ENCODE measurements around the gene NRP2.

Gene NRP2

DNA sequence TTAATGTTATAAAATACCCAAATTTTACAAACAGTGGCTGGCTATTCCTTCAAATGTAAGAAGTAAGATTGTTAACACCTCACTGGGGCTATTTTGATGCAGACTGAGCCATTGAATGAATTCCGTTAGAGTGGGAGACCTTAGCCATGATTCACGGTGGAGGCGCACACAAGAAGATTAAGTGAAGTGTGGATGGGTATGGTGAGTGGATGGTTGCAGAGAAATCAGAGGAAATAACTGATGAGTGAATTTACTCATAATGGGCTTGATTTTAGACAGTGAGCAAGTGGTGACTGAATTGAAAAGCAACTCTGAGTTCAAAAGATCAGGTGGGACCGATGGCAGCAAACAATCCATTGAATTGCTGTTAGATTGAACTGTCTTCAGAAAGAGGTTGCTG is 75.0 kb downstream of the NRP2 start:
- DNase-seq (ENCODE audit: low spot score), result no peak

DNA sequence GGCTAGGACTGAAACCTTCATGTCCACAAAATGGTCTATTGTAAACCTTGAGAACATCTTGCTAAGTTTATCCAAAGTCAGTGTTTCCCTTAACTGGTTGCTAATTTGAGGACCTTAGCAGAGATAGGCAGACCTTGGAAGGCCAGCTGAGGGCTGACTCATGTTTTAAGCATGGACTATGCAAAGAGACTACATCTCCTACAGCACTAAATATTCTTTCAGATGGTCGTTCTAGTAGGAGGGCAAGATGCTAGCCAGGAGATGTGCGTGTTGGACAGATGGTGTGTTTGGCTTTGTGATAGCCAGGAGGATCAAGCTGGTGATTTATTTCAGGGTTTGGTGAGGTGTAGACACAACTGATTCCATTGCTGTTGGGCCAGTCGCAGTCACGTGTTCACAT is 75.8 kb downstream of the NRP2 start:
- DNase-seq (ENCODE audit: low spot score), result no peak

DNA sequence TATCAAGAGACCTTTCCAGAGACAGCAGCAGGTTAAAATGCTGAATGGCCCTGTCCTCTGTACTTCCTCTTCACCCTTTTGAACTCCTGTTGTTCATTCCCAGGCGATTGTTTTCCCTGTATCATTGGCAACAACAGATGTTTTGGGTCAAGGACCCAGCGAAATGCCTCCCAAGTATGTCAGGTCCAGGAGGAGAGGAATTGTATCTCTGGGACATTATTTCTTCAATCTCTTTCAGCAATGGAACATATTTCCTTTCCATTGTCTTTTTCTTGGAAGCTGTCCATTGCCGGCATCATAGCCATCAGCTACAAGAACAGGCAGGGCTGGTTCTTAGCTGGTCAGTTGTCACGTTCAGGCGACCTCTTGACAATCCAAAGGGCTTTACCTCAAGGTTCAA is 76.2 kb downstream of the NRP2 start:
- no peak for DNase-seq (ENCODE audit: low spot score)

DNA sequence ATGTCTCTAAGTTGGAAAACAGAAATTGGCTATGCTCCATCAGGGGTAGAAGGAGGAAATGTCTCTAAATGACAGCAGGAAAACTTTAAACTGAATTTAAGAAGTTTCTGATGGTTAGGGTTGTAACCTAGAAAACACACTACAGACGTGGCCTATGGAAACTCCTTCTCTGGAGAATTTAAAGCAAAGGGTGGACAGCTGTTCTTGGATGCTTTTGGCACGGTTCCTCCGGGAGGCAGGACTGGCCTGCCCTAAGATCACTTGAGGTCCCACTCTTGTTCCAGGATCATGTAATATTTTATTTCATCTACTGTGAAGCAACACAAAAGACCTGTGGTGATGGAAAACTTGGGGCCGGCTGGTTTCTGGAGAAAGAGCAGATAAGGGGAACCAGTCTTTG is 77.0 kb downstream of the NRP2 start:
- no peak for DNase-seq (ENCODE audit: low spot score)

DNA sequence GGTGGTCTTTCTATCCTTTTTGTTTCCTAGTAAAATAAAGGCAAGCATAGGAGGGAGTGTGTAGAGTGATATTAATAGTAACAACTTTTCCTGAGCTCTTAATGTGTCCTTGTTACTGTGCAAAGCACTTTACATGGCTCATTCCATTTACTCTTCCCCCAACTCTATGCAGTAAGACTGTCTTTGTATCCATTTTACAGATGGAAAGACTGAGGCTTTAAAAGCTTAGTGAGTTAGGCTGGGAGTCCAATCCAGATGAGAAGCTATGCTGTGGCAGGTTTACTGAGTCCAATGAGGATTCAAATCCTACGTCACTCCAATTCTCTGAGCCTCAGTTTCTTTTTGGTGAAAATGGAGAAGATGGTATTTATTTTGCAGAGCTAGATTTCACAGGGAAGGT is 77.4 kb downstream of the NRP2 start:
- DNase-seq (ENCODE audit: low spot score), result no peak

DNA sequence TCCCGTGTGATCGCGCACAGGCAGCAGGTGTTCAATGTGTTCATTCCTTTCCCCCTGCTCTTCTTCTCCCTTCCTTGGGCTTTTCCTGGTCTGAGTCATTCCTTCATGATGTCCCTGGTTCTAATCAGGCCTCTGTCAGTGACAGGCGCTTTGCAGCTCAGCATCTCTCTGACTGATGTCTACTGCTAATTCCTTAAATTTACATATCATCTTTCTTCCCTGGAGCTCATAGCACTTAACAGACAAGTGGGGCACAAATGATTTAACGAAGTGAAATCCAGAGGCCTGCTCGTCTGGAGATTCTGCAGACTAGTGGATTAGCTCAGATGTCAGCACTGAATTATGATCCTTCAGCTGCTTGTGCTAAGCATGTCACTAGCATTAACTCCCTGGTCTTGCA is 77.9 kb downstream of the NRP2 start:
- DNase-seq (ENCODE audit: low spot score), result no peak

GRCh38 chr2:205761421-205761820 is 79.1 kb downstream of the NRP2 start:
- DNase-seq (ENCODE audit: low spot score), result no peak

- DNase-seq (ENCODE audit: low spot score), result no peak
Observed at GRCh38 chr2:205762881-205763280, 80.6 kb downstream of the NRP2 start.

DNA sequence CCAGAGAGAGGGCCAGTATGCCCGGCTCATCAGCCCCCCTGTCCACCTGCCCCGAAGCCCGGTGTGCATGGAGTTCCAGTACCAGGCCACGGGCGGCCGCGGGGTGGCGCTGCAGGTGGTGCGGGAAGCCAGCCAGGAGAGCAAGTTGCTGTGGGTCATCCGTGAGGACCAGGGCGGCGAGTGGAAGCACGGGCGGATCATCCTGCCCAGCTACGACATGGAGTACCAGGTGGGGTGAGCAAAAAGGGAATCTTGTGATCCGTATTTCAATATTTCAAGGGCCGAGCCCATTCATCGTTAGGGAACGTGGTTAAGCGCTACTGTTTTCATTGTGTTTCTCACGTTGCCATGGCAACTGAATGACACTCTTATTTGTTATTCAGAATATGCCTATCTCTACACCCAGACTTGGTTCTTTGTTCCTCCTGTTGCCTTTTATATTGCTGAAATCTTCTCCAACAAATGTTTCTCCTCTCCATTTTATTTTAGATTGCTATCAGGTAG is 81.5 kb downstream of the NRP2 start:
- peak; percentile 58 for DNase-seq (ENCODE audit: low spot score)

DNA sequence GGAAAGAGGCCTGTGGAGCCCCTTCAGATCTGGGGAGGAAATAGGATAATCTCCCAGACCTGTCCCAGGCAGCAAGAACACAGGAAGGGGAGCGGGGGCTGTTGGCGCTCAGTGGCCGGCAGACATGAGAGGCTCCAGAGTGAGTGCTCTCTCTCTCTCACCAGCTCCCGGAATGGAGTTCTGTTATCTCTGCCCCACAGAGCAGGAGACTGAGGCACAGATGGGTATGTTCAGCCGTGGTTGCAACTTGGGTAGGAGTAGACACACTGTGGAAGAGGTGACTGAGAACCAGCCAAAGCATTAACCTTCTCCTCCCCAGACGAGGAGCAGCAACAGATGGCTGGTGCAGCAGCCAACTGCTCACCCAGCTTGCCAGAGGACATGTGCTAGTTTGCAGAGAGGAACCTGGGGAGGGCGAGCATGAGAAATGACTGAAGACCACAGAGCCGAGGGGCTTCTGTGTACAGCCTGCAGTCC is 82.0 kb downstream of the NRP2 start:
- DNase-seq (ENCODE audit: low spot score), result no peak

- no peak for DNase-seq (ENCODE audit: low spot score)
Observed at GRCh38 chr2:205765151-205765550, 82.8 kb downstream of the NRP2 start.

- DNase-seq (ENCODE audit: low spot score), result peak; percentile 52
Observed at GRCh38 chr2:205766779-205767359, 84.6 kb downstream of the NRP2 start.

- DNase-seq (ENCODE audit: low spot score), result no peak
Observed at GRCh38 chr2:205767617-205768016, 85.3 kb downstream of the NRP2 start.

DNA sequence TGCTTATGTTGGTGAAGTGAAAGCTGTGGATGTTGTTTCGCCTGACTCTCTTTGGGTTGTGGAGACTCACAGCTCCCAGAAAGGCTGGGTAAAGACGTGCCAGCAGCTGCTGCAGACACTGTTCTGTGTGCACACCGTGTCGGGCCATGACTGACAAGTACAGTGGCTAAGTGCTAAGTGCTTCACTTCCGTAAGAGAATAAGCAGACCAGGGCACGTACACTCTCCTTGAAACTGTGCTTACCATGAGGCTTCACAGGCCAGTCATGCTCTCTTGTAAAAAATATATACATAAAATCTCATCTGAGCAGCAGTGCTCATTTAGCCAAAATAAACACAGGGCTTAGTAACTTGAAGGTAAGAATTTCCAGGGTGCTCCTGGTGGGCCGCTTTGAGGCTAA is 86.0 kb downstream of the NRP2 start:
- DNase-seq (ENCODE audit: low spot score), result no peak

GRCh38 chr2:205768815-205769494 is 86.7 kb downstream of the NRP2 start:
- DNase-seq (ENCODE audit: low spot score), result no peak

DNA sequence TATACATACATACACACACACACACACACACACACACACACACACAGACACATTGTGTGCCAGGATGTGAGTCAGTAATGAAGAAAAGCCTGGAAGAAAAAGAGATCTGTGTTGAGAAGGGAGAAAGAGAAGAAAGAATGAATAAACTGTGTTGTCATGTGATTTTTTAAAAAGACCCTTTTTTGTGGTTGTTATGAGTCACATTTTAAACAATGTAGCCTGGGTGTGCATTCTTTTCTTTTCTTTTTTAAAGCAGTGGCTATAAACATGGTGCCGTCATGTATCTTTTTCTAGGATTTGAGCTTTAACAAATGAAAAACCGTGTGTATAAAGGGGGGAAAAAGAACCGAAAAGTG is 87.2 kb downstream of the NRP2 start:
- DNase-seq (ENCODE audit: low spot score), result no peak

GRCh38 chr2:205769879-205770278 is 87.6 kb downstream of the NRP2 start:
- DNase-seq (ENCODE audit: low spot score), result no peak

DNA sequence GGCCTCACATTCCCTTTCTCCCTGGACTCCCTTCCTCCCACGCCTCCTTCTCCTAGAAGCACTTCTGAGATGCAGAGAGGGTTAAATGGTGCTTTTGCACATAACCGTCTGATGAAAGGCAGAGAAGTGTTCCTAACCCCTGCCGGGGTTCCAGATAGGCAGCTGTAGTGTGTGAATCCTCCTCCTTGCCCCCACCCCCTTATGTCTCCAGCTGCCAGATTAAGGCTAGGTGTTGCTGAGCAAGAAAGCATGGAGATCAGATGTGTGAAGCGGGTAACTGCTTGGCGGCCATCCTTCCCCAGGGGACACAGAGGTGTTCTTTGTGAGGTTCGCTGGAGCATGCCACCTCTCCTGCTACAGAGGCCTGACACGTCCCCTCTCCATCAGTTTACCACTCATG is 88.3 kb downstream of the NRP2 start:
- no peak for DNase-seq (ENCODE audit: low spot score)

DNA sequence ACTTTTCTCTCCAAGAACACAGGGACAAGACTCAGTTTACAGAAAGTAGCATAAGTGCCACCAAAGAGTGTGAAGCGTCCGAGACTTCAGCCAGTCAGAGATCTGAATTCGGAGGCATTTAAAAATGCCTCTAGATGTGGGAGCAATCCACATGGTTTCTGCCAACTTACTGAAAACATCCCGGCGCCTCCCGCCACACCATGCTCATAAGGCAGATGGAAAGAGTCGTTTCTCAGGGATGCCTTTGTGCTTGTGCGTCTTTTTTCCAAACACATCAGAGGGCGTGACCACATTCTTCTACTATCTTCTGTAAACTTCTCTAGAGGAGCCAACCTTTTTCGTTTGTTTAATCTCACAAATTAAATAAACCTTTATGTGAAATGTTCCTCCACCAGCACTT is 88.7 kb downstream of the NRP2 start:
- no peak for DNase-seq (ENCODE audit: low spot score)

DNA sequence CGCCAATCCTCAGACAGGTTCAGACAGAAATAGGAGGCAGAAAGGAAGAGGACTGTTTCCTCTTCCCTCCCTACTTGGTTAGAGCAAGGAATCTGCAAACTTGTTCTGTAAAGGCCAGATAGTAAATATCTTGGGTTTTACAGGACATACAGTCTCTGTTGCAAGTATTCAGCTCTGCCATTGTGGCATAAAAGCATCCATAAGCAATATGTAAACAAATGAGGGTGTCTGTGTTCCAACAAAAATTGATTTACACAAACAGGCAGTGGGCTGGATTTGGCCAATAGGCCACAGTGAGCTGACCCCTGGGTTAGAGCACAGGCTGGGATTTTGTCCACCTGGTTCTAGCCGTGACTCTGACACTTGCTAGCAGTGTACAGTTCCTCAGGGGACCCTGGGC is 89.4 kb downstream of the NRP2 start:
- DNase-seq (ENCODE audit: low spot score), result no peak

GRCh38 chr2:205772983-205773382 is 90.7 kb downstream of the NRP2 start:
- DNase-seq (ENCODE audit: low spot score), result no peak

DNA sequence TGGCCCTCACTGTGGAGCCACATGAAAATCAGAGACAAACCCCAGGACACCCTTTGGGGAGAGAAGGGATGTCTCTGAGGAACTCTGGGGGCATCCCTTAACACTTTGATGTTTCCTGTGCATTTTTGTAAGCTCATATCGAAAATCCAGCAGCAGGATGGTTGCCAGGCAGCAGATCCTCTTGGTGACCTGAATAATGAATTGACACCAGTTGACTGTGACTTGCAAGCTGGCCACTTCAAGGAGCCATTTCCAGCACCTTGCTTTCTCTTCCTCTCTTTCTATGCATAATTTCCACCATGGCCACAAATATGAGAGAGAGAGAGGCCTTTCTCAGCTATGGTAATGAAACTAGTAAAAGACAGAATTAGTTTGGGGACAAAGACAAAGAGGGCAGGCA is 91.7 kb downstream of the NRP2 start:
- DNase-seq (ENCODE audit: low spot score), result no peak

- no peak for DNase-seq (ENCODE audit: low spot score)
Observed at GRCh38 chr2:205775097-205775877, 93.0 kb downstream of the NRP2 start.

All from RKO (cell line).